GM12864 (cell line): ENCODE results near the gene MAGI1.
"Not testable (repeated sequence)": the region's sequence is repeated elsewhere in the genome, so short reads cannot be mapped to it uniquely, and the experiment has no call there.

Source experiments
- DNase-seq: peaks from one replicate; pipeline ENCODE4 v3.0.0-alpha.2; 2011; ENCODE audit warnings: low read depth
- H3K4me3 ChIP-seq: 2 replicates; pipeline ENCODE4 v1.5.1; 2011; ENCODE audit warnings: mild to moderate bottlenecking, low read depth, low read length, control low read depth
- CTCF ChIP-seq: IDR thresholded peaks from 2 replicates; pipeline ENCODE4 v1.5.1; 2011; ENCODE audit warnings: low read depth, mild to moderate bottlenecking, moderate library complexity, low read length, control low read depth, inconsistent platforms; ENCODE audit errors: missing control alignments

Gene MAGI1

GRCh38 chr3:66053550-66054094 is 14.9 kb upstream of the MAGI1 start:
- H3K4me3 ChIP-seq: no peak overlapping the region
- no peak for DNase-seq
- TF ChIP-seq CTCF: no peak

DNA sequence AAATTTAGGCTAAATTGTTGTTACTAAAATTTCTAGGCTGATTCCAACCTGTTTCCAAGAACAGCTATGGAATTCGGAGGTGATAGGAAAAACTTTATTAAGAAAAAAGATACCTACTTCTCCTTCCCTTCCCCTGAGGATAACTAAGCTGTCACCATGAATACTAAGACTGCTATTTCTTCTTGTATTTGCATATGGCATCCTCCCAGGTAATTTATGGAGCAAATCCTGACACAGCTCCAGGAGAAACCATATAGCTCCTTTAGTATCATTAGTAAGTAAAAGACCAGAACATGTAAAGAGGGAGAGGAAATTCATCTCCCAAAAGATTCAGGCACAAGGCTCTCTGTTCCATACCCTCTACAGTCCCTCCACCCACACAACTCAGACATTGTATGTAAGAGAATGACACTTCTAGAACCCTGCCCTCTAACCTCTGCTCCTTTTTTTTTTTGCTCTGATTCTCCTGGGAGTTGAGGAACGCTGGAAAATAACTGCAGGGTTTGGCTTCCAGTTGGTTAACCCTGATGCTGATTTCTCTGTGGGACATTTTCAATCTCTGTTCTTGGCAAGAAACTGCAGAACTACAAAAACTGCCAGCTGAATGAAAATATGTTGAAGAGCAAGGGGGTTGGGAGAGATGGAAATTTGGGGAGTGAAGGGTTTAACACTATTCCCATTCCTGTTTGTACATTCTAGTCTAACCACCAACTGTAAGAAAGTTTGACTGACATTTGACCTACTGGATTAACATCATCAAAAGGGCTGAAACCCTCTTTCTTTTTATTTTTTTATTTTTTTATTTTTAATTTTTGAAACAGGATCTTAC is 14.2 kb upstream of the MAGI1 start:
- no peak for TF ChIP-seq CTCF
- H3K4me3 ChIP-seq: no peak overlapping the region
- no peak for DNase-seq

- no peak overlapping the region for H3K4me3 ChIP-seq
- TF ChIP-seq CTCF: no peak
- no peak for DNase-seq
Observed at GRCh38 chr3:66050821-66051220, 12.1 kb upstream of the MAGI1 start.

GRCh38 chr3:66048051-66048395 is 9.3 kb upstream of the MAGI1 start:
- no peak for TF ChIP-seq CTCF
- H3K4me3 ChIP-seq: no peak overlapping the region
- no peak for DNase-seq

DNA sequence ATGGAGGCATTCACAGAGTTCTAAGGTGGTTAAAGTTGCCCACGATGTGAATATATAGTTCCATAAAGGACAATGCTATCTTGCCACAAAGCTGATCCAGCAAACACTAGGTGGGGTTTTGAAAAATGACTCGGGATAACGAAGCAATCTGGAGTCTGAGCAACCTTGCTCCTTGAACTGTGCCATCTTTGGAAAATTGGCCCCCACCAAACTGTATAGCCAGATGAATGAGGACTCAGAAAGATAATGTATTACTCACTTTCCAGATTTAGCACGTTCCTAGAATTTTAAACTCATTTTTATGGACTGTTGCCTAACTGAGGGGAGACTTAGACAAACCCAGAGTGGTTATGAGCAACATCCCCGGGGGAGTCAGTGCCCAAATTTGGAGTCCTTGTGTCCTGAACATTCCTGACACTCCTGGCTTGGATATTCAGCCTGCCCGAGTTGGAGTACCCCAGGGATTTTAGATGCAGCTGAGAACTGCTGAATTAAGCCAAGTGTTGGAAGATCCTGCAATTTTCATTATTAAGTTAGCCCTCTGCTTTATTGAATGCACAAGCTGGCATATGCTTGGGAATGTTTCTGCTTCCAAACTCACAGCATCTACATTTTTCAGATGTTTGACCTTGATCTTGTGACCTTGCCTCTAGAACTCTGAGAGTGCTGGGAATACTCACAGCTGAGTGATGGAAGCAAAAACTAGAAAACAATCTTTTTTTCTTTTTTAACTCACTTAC is 8.8 kb upstream of the MAGI1 start:
- no peak overlapping the region for H3K4me3 ChIP-seq
- DNase-seq: no peak
- TF ChIP-seq CTCF: no peak

DNA sequence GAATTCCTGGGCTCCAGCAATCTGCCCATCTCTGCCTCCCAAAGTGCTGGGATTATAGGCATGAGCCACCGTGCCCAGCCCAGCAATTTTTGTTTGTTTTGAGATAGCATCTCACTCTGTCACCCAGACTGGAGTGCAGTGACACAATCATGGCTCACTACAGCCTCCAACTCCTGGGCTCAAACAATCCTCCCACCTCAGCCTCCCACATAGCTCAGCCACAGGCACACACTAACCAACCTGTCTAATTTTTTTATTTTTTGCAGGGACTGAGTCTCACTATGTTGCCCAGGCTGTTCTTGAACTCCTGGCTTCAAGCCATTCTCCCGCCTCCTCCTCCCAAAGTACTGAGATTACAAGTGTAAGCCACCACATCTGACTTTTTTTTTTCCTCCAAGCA is 7.6 kb upstream of the MAGI1 start:
- not testable (repeated sequence) for DNase-seq, H3K4me3 ChIP-seq

- no peak for DNase-seq
- H3K4me3 ChIP-seq: no peak overlapping the region
- TF ChIP-seq CTCF: no peak
Observed at GRCh38 chr3:66041828-66042227, 3.1 kb upstream of the MAGI1 start.
